SK-N-MC (cell line): ENCODE measurements around the gene NRCAM.

Source experiments
- DNase-seq: peaks from one replicate; pipeline ENCODE4 v3.0.0-alpha.2; 2011; ENCODE audit warnings: low read depth, low spot score
- H3K27ac ChIP-seq: fragments of 200-600 bp; sonication (generic); 2 replicates; pipeline ENCODE4 v1.5.1; 2016; ENCODE audit warnings: mixed run types
- H3K36me3 ChIP-seq: fragments of 200-600 bp; sonication (generic); 2 replicates; pipeline ENCODE4 v1.6.1; 2017; ENCODE audit warnings: antibody characterized with exemption, low read length, mixed read lengths; ENCODE audit not compliant: insufficient read depth
- H3K4me3 ChIP-seq: fragments of 200-600 bp; sonication (generic); 2 replicates; pipeline ENCODE4 v1.5.1; 2016
- H3K9ac ChIP-seq: fragments of 200-600 bp; sonication (generic); 2 replicates; pipeline ENCODE4 v1.8.0; 2017; ENCODE audit warnings: mixed run types, mixed read lengths; ENCODE audit not compliant: insufficient read length
- H3K9me3 ChIP-seq: fragments of 200-600 bp; sonication (generic); 2 replicates; pipeline ENCODE4 v1.6.1; 2017; ENCODE audit warnings: low read depth, mild to moderate bottlenecking, antibody characterized with exemption, low read length, moderate library complexity, mixed read lengths
- EZH2 ChIP-seq: fragments of 200-600 bp; sonication (generic); IDR thresholded peaks from one replicate; pipeline ENCODE4 v1.6.1; 2017; ENCODE audit warnings: antibody characterized with exemption
- FOXP2 ChIP-seq: optimal IDR thresholded peaks from 2 replicates; pipeline ENCODE3; 2011; ENCODE audit warnings: mild to moderate bottlenecking, moderate library complexity; ENCODE audit not compliant: insufficient read depth; ENCODE audit errors: extremely low read length, control extremely low read depth
- POLR2AphosphoS5 ChIP-seq: IDR thresholded peaks from 2 replicates; pipeline ENCODE4 v1.6.1; 2012; ENCODE audit warnings: mild to moderate bottlenecking, low read depth, low read length, borderline replicate concordance

NRCAM gene

GRCh38 chr7:108124820-108125219, 331.4 kb downstream of the NRCAM start:
- Histone ChIP-seq H3K27ac (no peak overlapping the region), H3K9me3 (no peaks in the 10 kb centered on the region), H3K9ac (no peak overlapping the region), H3K36me3 (no peaks in the 10 kb centered on the region), H3K4me3 (no peak overlapping the region)
- TF ChIP-seq EZH2 (no peak), POLR2AphosphoS5 (no peak), FOXP2 (no peak)
- no peak for DNase-seq

- TF ChIP-seq FOXP2 (no peak), POLR2AphosphoS5 (no peak), EZH2 (no peak)
- no peak overlapping the region for H3K4me3 ChIP-seq
- no peaks in the 10 kb centered on the region for H3K9me3 ChIP-seq
- no peak overlapping the region for H3K9ac ChIP-seq
- no peak overlapping the region for H3K27ac ChIP-seq
- DNase-seq: no peak
- no peaks in the 10 kb centered on the region for H3K36me3 ChIP-seq
Measured at GRCh38 chr7:108122181-108122580, 334.1 kb downstream of the NRCAM start.

GRCh38 chr7:108120933-108121332, 335.3 kb downstream of the NRCAM start:
- H3K9me3 ChIP-seq: no peaks in the 10 kb centered on the region
- no peaks in the 10 kb centered on the region for H3K36me3 ChIP-seq
- no peak for DNase-seq
- H3K4me3 ChIP-seq: no peak overlapping the region
- no peak overlapping the region for H3K9ac ChIP-seq
- H3K27ac ChIP-seq: no peak overlapping the region
- TF ChIP-seq EZH2 (no peak), POLR2AphosphoS5 (no peak), FOXP2 (no peak)

- Histone ChIP-seq H3K9ac (no peak overlapping the region), H3K4me3 (no peak overlapping the region), H3K27ac (no peak overlapping the region), H3K36me3 (no peaks in the 10 kb centered on the region), H3K9me3 (no peaks in the 10 kb centered on the region)
- TF ChIP-seq POLR2AphosphoS5 (no peak), FOXP2 (no peak), EZH2 (no peak)
- DNase-seq: no peak
Measured at GRCh38 chr7:108120196-108120595, 336.0 kb downstream of the NRCAM start.

- no peak for DNase-seq
- Histone ChIP-seq H3K27ac (no peak overlapping the region), H3K4me3 (no peak overlapping the region), H3K36me3 (no peaks in the 10 kb centered on the region), H3K9me3 (no peaks in the 10 kb centered on the region), H3K9ac (no peak overlapping the region)
- TF ChIP-seq POLR2AphosphoS5 (no peak), FOXP2 (no peak), EZH2 (no peak)
Measured at GRCh38 chr7:108118959-108119358, 337.3 kb downstream of the NRCAM start.

GRCh38 chr7:108114117-108114841, 342.0 kb downstream of the NRCAM start:
- Histone ChIP-seq H3K4me3 (no peak overlapping the region), H3K36me3 (no peaks in the 10 kb centered on the region), H3K27ac (no peak overlapping the region), H3K9ac (no peak overlapping the region), H3K9me3 (no peaks in the 10 kb centered on the region)
- DNase-seq: no peak
- TF ChIP-seq FOXP2 (no peak), POLR2AphosphoS5 (no peak), EZH2 (no peak)

- H3K27ac ChIP-seq: no peak overlapping the region
- H3K9me3 ChIP-seq: no peaks in the 10 kb centered on the region
- TF ChIP-seq POLR2AphosphoS5 (no peak), FOXP2 (no peak), EZH2 (no peak)
- H3K4me3 ChIP-seq: no peak overlapping the region
- no peak overlapping the region for H3K9ac ChIP-seq
- H3K36me3 ChIP-seq: no peaks in the 10 kb centered on the region
- DNase-seq: no peak
Measured at GRCh38 chr7:108112683-108113082, 343.6 kb downstream of the NRCAM start.

GRCh38 chr7:108109221-108109908, 346.9 kb downstream of the NRCAM start:
- H3K9ac ChIP-seq: no peak overlapping the region
- H3K36me3 ChIP-seq: no peaks in the 10 kb centered on the region
- H3K4me3 ChIP-seq: no peak overlapping the region
- DNase-seq: no peak
- no peaks in the 10 kb centered on the region for H3K9me3 ChIP-seq
- H3K27ac ChIP-seq: no peak overlapping the region
- TF ChIP-seq EZH2: no peak
- no peak for TF ChIP-seq FOXP2
- no peak for TF ChIP-seq POLR2AphosphoS5
